Stimulated activated naive B cell treated with anti-CD40 and anti-IgM and Interleukin-4, amounts not matched to agents 10 μg/mL and 1 μg/mL and 100 μg/mL, for 72 hours (primary cell): ENCODE data around the gene HPSE2.

Experiments
- ATAC-seq, 2 donors: fragments of 150-1000 bp; cut with Tn5 transposase; replicated peaks; 2 replicates each; pipeline ENCODE4 v1.10.0; 2021; ENCODE audit warnings: moderate library complexity in 1 of 2
- DNase-seq: peaks from one replicate; pipeline ENCODE4 v3.0.0; 2021
- H3K27ac Mint-ChIP-seq: one replicate; pipeline ENCODE4 v1.8.0; 2022; ENCODE audit warnings: mild to moderate bottlenecking, mixed read lengths
- H3K27me3 Mint-ChIP-seq, 2 donors: one replicate each; pipeline ENCODE4 v1.8.0; 2022; ENCODE audit warnings: mixed read lengths in 2 of 2
- H3K36me3 Mint-ChIP-seq, 2 donors: one replicate each; pipeline ENCODE4 v1.8.0; 2022; ENCODE audit warnings: mixed read lengths in 2 of 2, mild to moderate bottlenecking in 1 of 2
- H3K4me1 Mint-ChIP-seq, 2 donors: one replicate each; pipeline ENCODE4 v1.8.0; 2022; ENCODE audit warnings: mixed read lengths in 2 of 2, mild to moderate bottlenecking in 1 of 2
- H3K4me3 Mint-ChIP-seq, 2 donors: one replicate each; pipeline ENCODE4 v1.8.0; 2022; ENCODE audit warnings: mild to moderate bottlenecking in 2 of 2, mixed read lengths in 2 of 2, moderate library complexity in 1 of 2
- H3K9me3 Mint-ChIP-seq, 2 donors: one replicate each; pipeline ENCODE4 v1.8.0; 2022; ENCODE audit warnings: mixed read lengths in 2 of 2, mild to moderate bottlenecking in 1 of 2

HPSE2 gene

GRCh38 chr10:98589007-98589406, 646.6 kb downstream of the HPSE2 start:
- Mint-ChIP-seq H3K27ac (no peak overlapping the region), H3K27me3 (peaks cover 5 to 17% of the 10 kb centered on the region in 2 donors), H3K9me3 (no peaks in the 10 kb centered on the region), H3K4me3 (no peak overlapping the region), H3K36me3 (no peaks in the 10 kb centered on the region), H3K4me1 (no peaks in the 10 kb centered on the region)
- ATAC-seq: no peak
- DNase-seq: no peak

- DNase-seq: no peak
- no peak for ATAC-seq
- H3K4me1 Mint-ChIP-seq: no peaks in the 10 kb centered on the region
- no peaks in the 10 kb centered on the region for H3K36me3 Mint-ChIP-seq
- no peaks in the 10 kb centered on the region for H3K9me3 Mint-ChIP-seq
- H3K27ac Mint-ChIP-seq: no peak overlapping the region
- no peak overlapping the region for H3K4me3 Mint-ChIP-seq
- H3K27me3 Mint-ChIP-seq: peaks cover 5 to 32% of the 10 kb centered on the region in 2 donors
These were observed 648.4 kb downstream of the HPSE2 start for GRCh38 chr10:98587156-98587837.

- H3K27ac Mint-ChIP-seq: no peak overlapping the region
- H3K27me3 Mint-ChIP-seq: peaks cover 5 to 32% of the 10 kb centered on the region in 2 donors
- no peak for DNase-seq
- H3K9me3 Mint-ChIP-seq: no peaks in the 10 kb centered on the region
- H3K36me3 Mint-ChIP-seq: no peaks in the 10 kb centered on the region
- H3K4me1 Mint-ChIP-seq: no peaks in the 10 kb centered on the region
- ATAC-seq: no peak
- no peak overlapping the region for H3K4me3 Mint-ChIP-seq
These were observed 649.6 kb downstream of the HPSE2 start for GRCh38 chr10:98586096-98586495.

GRCh38 chr10:98582363-98582762, 653.3 kb downstream of the HPSE2 start:
- H3K9me3 Mint-ChIP-seq: no peaks in the 10 kb centered on the region
- DNase-seq: no peak
- H3K27me3 Mint-ChIP-seq: peaks cover 11 to 44% of the 10 kb centered on the region in 2 donors
- H3K36me3 Mint-ChIP-seq: no peaks in the 10 kb centered on the region
- ATAC-seq: no peak
- no peak overlapping the region for H3K27ac Mint-ChIP-seq
- H3K4me1 Mint-ChIP-seq: no peaks in the 10 kb centered on the region
- H3K4me3 Mint-ChIP-seq: no peak overlapping the region

GRCh38 chr10:98577578-98577977, 658.1 kb downstream of the HPSE2 start:
- H3K36me3 Mint-ChIP-seq: no peaks in the 10 kb centered on the region
- H3K27me3 Mint-ChIP-seq: peaks cover 12 to 39% of the 10 kb centered on the region in 2 donors
- H3K27ac Mint-ChIP-seq: no peak overlapping the region

GRCh38 chr10:98577168-98577567, 658.5 kb downstream of the HPSE2 start:
- ATAC-seq: no peak
- no peak for DNase-seq
- H3K27ac Mint-ChIP-seq: no peak overlapping the region

More at GRCh38 chr10:98577578-98577977, 658.1 kb downstream of the HPSE2 start:
- no peak overlapping the region for H3K4me3 Mint-ChIP-seq
- H3K4me1 Mint-ChIP-seq: no peaks in the 10 kb centered on the region
- DNase-seq: no peak
- ATAC-seq: no peak
- H3K9me3 Mint-ChIP-seq: no peaks in the 10 kb centered on the region

GRCh38 chr10:98576096-98576495, 659.6 kb downstream of the HPSE2 start:
- Mint-ChIP-seq H3K9me3 (no peaks in the 10 kb centered on the region), H3K4me1 (no peaks in the 10 kb centered on the region), H3K4me3 (no peak overlapping the region), H3K36me3 (no peaks in the 10 kb centered on the region), H3K27me3 (peaks cover 16 to 42% of the 10 kb centered on the region in 2 donors), H3K27ac (no peak overlapping the region)
- no peak for ATAC-seq
- no peak for DNase-seq

More at GRCh38 chr10:98577168-98577567, 658.5 kb downstream of the HPSE2 start:
- Mint-ChIP-seq H3K4me3 (no peak overlapping the region), H3K4me1 (no peaks in the 10 kb centered on the region), H3K36me3 (no peaks in the 10 kb centered on the region), H3K27me3 (peaks cover 16 to 41% of the 10 kb centered on the region in 2 donors), H3K9me3 (no peaks in the 10 kb centered on the region)

GRCh38 chr10:98572594-98572993, 663.1 kb downstream of the HPSE2 start:
- Mint-ChIP-seq H3K27me3 (peaks cover 12 to 34% of the 10 kb centered on the region in 2 donors), H3K9me3 (no peaks in the 10 kb centered on the region), H3K36me3 (no peaks in the 10 kb centered on the region), H3K4me1 (no peaks in the 10 kb centered on the region), H3K4me3 (no peak overlapping the region), H3K27ac (no peak overlapping the region)
- no peak for DNase-seq
- ATAC-seq: no peak

- Mint-ChIP-seq H3K36me3 (no peaks in the 10 kb centered on the region), H3K27me3 (peaks cover 12 to 26% of the 10 kb centered on the region in 2 donors), H3K27ac (no peak overlapping the region), H3K4me3 (no peak overlapping the region), H3K9me3 (no peaks in the 10 kb centered on the region), H3K4me1 (no peaks in the 10 kb centered on the region)
- DNase-seq (no peak), ATAC-seq (no peak)
These were observed 664.8 kb downstream of the HPSE2 start for GRCh38 chr10:98570834-98571233.

- no peak for ATAC-seq
- Mint-ChIP-seq H3K27ac (no peak overlapping the region), H3K27me3 (peaks cover 15 to 33% of the 10 kb centered on the region in 2 donors), H3K4me3 (no peak overlapping the region), H3K9me3 (no peaks in the 10 kb centered on the region), H3K36me3 (no peaks in the 10 kb centered on the region), H3K4me1 (no peaks in the 10 kb centered on the region)
- DNase-seq: no peak
These were observed 665.8 kb downstream of the HPSE2 start for GRCh38 chr10:98569853-98570252.

- H3K27ac Mint-ChIP-seq: no peak overlapping the region
- no peaks in the 10 kb centered on the region for H3K4me1 Mint-ChIP-seq
- DNase-seq: no peak
- H3K9me3 Mint-ChIP-seq: no peaks in the 10 kb centered on the region
- ATAC-seq: no peak
- no peak overlapping the region for H3K4me3 Mint-ChIP-seq
- no peaks in the 10 kb centered on the region for H3K36me3 Mint-ChIP-seq
- H3K27me3 Mint-ChIP-seq: peaks cover 15 to 27% of the 10 kb centered on the region in 2 donors
These were observed 667.1 kb downstream of the HPSE2 start for GRCh38 chr10:98568551-98568950.

GRCh38 chr10:98567391-98568133, 668.1 kb downstream of the HPSE2 start:
- Mint-ChIP-seq H3K9me3 (no peaks in the 10 kb centered on the region), H3K4me1 (no peaks in the 10 kb centered on the region), H3K36me3 (no peaks in the 10 kb centered on the region), H3K4me3 (no peak overlapping the region), H3K27ac (no peak overlapping the region), H3K27me3 (peaks cover 14 to 24% of the 10 kb centered on the region in 2 donors)
- no peak for DNase-seq
- ATAC-seq: no peak

GRCh38 chr10:98563811-98564210, 671.8 kb downstream of the HPSE2 start:
- ATAC-seq: no peak
- H3K4me3 Mint-ChIP-seq: no peak overlapping the region

GRCh38 chr10:98560565-98560964, 675.1 kb downstream of the HPSE2 start:
- Mint-ChIP-seq H3K36me3 (no peaks in the 10 kb centered on the region), H3K4me1 (no peaks in the 10 kb centered on the region), H3K9me3 (no peaks in the 10 kb centered on the region), H3K4me3 (no peak overlapping the region), H3K27ac (no peak overlapping the region), H3K27me3 (peaks cover 7 to 13% of the 10 kb centered on the region in 2 donors)
- DNase-seq (no peak), ATAC-seq (no peak)

More at GRCh38 chr10:98563811-98564210, 671.8 kb downstream of the HPSE2 start:
- no peaks in the 10 kb centered on the region for H3K36me3 Mint-ChIP-seq
- H3K9me3 Mint-ChIP-seq: no peaks in the 10 kb centered on the region
- H3K4me1 Mint-ChIP-seq: no peaks in the 10 kb centered on the region
- no peak overlapping the region for H3K27ac Mint-ChIP-seq
- DNase-seq: no peak
- H3K27me3 Mint-ChIP-seq: peaks cover 3 to 7% of the 10 kb centered on the region in 2 donors

GRCh38 chr10:98556061-98556460, 679.6 kb downstream of the HPSE2 start:
- Mint-ChIP-seq H3K9me3 (no peaks in the 10 kb centered on the region), H3K27ac (no peak overlapping the region), H3K4me1 (no peaks in the 10 kb centered on the region), H3K27me3 (peaks cover 7 to 15% of the 10 kb centered on the region in 2 donors), H3K4me3 (no peak overlapping the region), H3K36me3 (no peaks in the 10 kb centered on the region)
- no peak for DNase-seq
- no peak for ATAC-seq
